ENCODE data around the gene CHST2. TPM values are rescaled to one million over a fixed set of nuclear protein-coding genes. Genes with fewer than 3 reads are reported as not detected.

The CHST2 gene
- total RNA-seq, 1 donor: 22.1 TPM

GRCh38 chr3:143089965-143090364 is 29.6 kb upstream of the CHST2 start:
- H3K9me3 ChIP-seq (ENCODE audit: low read depth, low read length): no peaks in the 10 kb centered on the region
- H3K4me1 ChIP-seq (ENCODE audit: insufficient read depth, low read length): peaks cover 1% of the 10 kb centered on the region
- no peak overlapping the region for H3K4me3 ChIP-seq (ENCODE audit: low read length)
- no peaks in the 10 kb centered on the region for H3K27me3 ChIP-seq (ENCODE audit: insufficient read depth, low read length)

- no peaks in the 10 kb centered on the region for H3K9me3 ChIP-seq (ENCODE audit: low read depth, low read length)
- no peak overlapping the region for H3K4me3 ChIP-seq (ENCODE audit: low read length)
- no peaks in the 10 kb centered on the region for H3K4me1 ChIP-seq (ENCODE audit: insufficient read depth, low read length)
- H3K27me3 ChIP-seq (ENCODE audit: insufficient read depth, low read length): no peaks in the 10 kb centered on the region
These were observed 29.1 kb upstream of the CHST2 start for GRCh38 chr3:143090486-143090885.

DNA sequence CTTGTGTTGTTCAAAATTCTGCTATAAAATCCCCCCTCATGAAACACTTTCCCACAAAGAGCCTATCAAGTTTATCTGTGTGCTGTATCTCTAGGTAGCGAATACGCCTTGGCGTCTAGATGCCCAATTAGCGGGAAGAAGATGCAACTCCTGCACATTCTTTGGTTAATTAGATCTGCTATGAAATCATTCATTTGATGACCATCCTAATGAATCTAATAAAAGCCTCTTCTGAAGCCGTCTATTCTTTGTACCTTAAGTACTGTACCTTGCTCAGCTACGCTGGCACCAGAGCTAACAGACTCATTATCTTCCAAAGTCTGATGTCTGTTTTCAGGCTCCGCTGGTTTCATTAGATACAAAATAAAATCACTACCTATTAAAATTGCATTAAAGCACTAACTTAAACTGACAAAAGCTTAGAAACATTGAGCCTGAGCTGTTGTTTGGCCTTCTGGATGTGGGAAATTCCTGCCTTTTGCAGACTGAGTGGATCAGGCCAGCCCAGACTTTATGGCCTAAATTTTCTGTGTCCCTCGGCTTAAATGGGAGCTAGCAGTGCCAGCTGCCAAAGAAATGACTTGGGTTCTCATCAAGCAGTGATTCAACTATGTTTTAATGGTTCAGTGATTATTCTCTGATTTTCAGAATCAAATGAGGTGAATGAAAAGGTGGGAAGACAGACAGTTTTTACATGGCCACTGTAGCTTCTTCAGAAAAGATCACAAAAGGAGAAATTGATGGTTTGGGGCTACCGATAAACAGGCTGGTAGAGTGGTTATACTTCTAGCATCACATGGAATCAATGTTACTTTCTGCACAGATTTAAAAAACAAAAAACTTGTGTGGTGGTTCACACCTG is 28.4 kb upstream of the CHST2 start:
- no peak overlapping the region for H3K4me3 ChIP-seq (ENCODE audit: low read length)
- no peaks in the 10 kb centered on the region for H3K4me1 ChIP-seq (ENCODE audit: insufficient read depth, low read length)
- no peaks in the 10 kb centered on the region for H3K9me3 ChIP-seq (ENCODE audit: low read depth, low read length)
- H3K27me3 ChIP-seq (ENCODE audit: insufficient read depth, low read length): no peaks in the 10 kb centered on the region

DNA sequence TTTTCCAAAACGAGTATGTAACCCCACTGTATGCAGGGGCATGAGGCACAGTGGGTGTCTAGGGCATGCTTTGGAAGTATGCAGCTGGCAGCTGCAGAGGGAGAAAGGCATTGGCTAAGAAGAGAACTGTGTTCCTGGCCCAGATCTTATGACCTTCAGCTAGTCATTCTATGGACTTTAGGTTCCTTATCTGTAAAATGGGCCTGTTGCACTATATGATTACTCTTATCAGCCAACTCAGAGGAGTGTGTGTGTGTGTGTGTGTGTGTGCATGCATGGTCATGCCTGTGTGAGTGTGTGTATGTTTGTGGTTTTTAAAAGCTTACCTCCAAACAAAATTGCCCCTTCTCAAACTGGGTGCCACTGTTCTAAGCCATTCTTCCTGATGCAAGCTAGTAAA is 27.4 kb upstream of the CHST2 start:
- Histone ChIP-seq H3K4me3 (ENCODE audit: low read length) (no peak overlapping the region), H3K27me3 (ENCODE audit: insufficient read depth, low read length) (no peaks in the 10 kb centered on the region), H3K4me1 (ENCODE audit: insufficient read depth, low read length) (no peaks in the 10 kb centered on the region), H3K9me3 (ENCODE audit: low read depth, low read length) (no peaks in the 10 kb centered on the region)

DNA sequence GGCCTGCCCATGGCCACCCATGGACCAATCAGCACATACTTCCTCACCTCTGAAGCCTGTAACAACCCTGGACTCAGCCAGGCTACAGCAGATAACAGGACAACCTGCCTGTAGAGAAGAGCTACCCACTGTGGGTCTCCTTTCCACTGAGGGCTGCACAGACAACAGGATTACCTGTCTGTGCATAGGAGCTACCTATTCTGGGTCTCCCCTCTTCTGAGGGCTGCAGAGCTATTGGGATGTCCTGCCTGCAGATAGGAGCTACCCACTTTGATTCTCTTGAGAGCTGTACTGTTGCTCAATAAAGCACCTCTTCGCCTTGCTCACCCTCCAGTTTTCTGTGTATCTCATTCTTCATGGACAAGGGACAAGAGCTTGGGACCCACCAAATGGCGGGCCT is 23.8 kb upstream of the CHST2 start:
- H3K4me1 ChIP-seq (ENCODE audit: insufficient read depth, low read length): no peaks in the 10 kb centered on the region
- no peaks in the 10 kb centered on the region for H3K9me3 ChIP-seq (ENCODE audit: low read depth, low read length)

GRCh38 chr3:143098032-143098764 is 21.4 kb upstream of the CHST2 start:
- Histone ChIP-seq H3K4me3 (ENCODE audit: low read length) (no peak overlapping the region), H3K4me1 (ENCODE audit: insufficient read depth, low read length) (no peaks in the 10 kb centered on the region), H3K27me3 (ENCODE audit: insufficient read depth, low read length) (peaks cover 2% of the 10 kb centered on the region), H3K9me3 (ENCODE audit: low read depth, low read length) (no peaks in the 10 kb centered on the region)

More for the DNA sequence above, 23.8 kb upstream of the CHST2 start:
- H3K4me3 ChIP-seq (ENCODE audit: low read length): no peak overlapping the region
- H3K27me3 ChIP-seq (ENCODE audit: insufficient read depth, low read length): no peaks in the 10 kb centered on the region

- Histone ChIP-seq H3K4me1 (ENCODE audit: insufficient read depth, low read length) (no peaks in the 10 kb centered on the region), H3K4me3 (ENCODE audit: low read length) (no peak overlapping the region), H3K27me3 (ENCODE audit: insufficient read depth, low read length) (peaks cover 2% of the 10 kb centered on the region), H3K9me3 (ENCODE audit: low read depth, low read length) (peaks cover under 1% of the 10 kb centered on the region)
These were observed 20.4 kb upstream of the CHST2 start for GRCh38 chr3:143099210-143099609.

DNA sequence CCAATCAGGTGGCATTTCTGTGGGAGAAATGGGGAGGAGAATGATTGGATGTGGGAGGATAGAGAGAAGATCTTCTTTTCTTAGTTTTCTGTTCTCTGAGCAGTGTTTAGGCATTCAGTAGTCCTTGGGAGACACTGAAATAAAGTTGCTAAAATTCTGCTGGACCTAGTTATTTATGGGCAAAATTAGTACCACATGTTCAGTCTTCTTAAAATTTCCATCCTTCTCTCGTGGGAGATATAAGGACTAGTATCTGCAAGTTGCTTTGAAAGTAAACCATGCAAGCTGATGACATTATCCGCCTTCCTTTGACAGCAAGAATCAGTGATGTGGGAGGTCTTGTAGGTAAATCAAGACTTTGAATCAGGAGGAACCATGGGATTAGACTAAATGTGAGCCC is 19.9 kb upstream of the CHST2 start:
- Histone ChIP-seq H3K4me3 (ENCODE audit: low read length) (no peak overlapping the region), H3K4me1 (ENCODE audit: insufficient read depth, low read length) (no peaks in the 10 kb centered on the region), H3K9me3 (ENCODE audit: low read depth, low read length) (peaks cover 5% of the 10 kb centered on the region), H3K27me3 (ENCODE audit: insufficient read depth, low read length) (peaks cover 2% of the 10 kb centered on the region)

GRCh38 chr3:143100451-143100850 is 19.1 kb upstream of the CHST2 start:
- H3K9me3 ChIP-seq (ENCODE audit: low read depth, low read length): peaks cover 13% of the 10 kb centered on the region
- H3K4me3 ChIP-seq (ENCODE audit: low read length): no peak overlapping the region

GRCh38 chr3:143101792-143102381 is 17.7 kb upstream of the CHST2 start:
- H3K4me1 ChIP-seq (ENCODE audit: insufficient read depth, low read length): no peaks in the 10 kb centered on the region
- H3K4me3 ChIP-seq (ENCODE audit: low read length): no peak overlapping the region
- H3K9me3 ChIP-seq (ENCODE audit: low read depth, low read length): peaks cover 20% of the 10 kb centered on the region
- peaks cover 2% of the 10 kb centered on the region for H3K27me3 ChIP-seq (ENCODE audit: insufficient read depth, low read length)

More at GRCh38 chr3:143100451-143100850, 19.1 kb upstream of the CHST2 start:
- Histone ChIP-seq H3K4me1 (ENCODE audit: insufficient read depth, low read length) (no peaks in the 10 kb centered on the region), H3K27me3 (ENCODE audit: insufficient read depth, low read length) (peaks cover 2% of the 10 kb centered on the region)

- Histone ChIP-seq H3K4me1 (ENCODE audit: insufficient read depth, low read length) (no peaks in the 10 kb centered on the region), H3K9me3 (ENCODE audit: low read depth, low read length) (peaks cover 20% of the 10 kb centered on the region), H3K4me3 (ENCODE audit: low read length) (no peak overlapping the region), H3K27me3 (ENCODE audit: insufficient read depth, low read length) (peaks cover 2% of the 10 kb centered on the region)
These were observed 15.9 kb upstream of the CHST2 start for GRCh38 chr3:143103652-143104051.

GRCh38 chr3:143105170-143105569 is 14.4 kb upstream of the CHST2 start:
- Histone ChIP-seq H3K27me3 (ENCODE audit: insufficient read depth, low read length) (peaks cover 2% of the 10 kb centered on the region), H3K9me3 (ENCODE audit: low read depth, low read length) (peaks cover 20% of the 10 kb centered on the region), H3K4me1 (ENCODE audit: insufficient read depth, low read length) (no peaks in the 10 kb centered on the region), H3K4me3 (ENCODE audit: low read length) (no peak overlapping the region)

DNA sequence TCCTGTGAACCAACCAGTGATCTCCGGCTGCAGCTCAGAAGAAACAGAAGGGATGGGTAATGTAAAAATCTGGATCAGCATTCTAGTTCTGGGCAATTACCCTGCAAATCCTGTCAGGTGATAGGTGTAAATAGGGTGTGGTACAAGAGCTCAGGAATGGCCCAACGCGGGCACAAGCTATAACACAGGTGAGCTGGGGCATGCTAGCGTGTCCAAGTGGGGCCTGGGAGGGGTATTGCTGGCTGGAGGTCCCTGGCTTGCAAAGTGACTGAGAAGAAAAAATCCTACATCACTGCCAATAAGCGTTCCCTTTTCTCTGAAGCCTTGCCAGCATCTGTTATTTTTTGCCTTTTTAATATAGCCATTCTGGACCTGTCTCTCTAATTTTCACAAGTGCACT is 9.7 kb upstream of the CHST2 start:
- Histone ChIP-seq H3K27me3 (ENCODE audit: insufficient read depth, low read length) (no peaks in the 10 kb centered on the region), H3K4me3 (ENCODE audit: low read length) (no peak overlapping the region), H3K9me3 (ENCODE audit: low read depth, low read length) (peaks cover 14% of the 10 kb centered on the region), H3K4me1 (ENCODE audit: insufficient read depth, low read length) (no peaks in the 10 kb centered on the region)

DNA sequence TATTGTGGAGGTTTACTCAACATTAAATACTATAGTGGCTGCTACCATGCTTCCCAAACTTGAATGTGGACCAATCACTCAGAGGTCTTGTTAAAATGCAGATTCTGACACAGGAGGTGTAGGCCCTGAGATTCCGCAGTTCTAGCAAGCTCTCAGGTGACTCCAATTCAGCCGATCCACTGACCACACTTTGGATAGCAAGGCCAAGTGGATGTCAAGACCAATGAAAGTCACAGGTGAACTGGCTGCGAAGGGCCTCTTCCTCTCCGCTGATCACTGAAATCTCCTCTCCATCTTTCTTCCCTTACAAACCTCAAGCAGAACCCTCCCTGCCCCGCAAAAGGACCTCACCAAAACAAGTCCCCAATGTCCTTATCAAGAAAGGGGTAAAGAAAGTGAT is 9.2 kb upstream of the CHST2 start:
- Histone ChIP-seq H3K4me3 (ENCODE audit: low read length) (no peak overlapping the region), H3K4me1 (ENCODE audit: insufficient read depth, low read length) (no peaks in the 10 kb centered on the region), H3K27me3 (ENCODE audit: insufficient read depth, low read length) (no peaks in the 10 kb centered on the region), H3K9me3 (ENCODE audit: low read depth, low read length) (peaks cover 8% of the 10 kb centered on the region)

DNA sequence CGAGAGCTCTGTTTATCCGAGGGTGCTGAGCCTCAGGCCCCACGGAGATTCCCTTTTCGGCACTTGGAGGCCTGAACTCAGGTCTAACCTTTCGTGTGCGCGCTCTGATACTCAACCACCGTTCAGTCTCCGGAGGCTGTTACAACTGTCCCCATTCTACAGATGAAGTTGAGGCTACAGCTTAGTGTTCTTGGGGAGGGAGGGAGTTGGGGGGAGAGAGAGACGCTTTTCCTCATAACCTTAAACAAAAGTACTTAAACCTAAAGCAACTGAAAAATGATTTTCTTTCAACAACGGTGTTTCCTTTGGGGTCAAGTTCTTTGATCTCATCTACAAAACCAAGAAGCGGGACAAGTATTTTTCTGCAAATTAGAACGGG is 952 bp upstream of the CHST2 start:
- H3K4me1 ChIP-seq (ENCODE audit: insufficient read depth, low read length): peaks cover 34% of the 10 kb centered on the region
- no peaks in the 10 kb centered on the region for H3K9me3 ChIP-seq (ENCODE audit: low read depth, low read length)
- peak overlapping the region; percentile 78 for H3K4me3 ChIP-seq (ENCODE audit: low read length)
- H3K27me3 ChIP-seq (ENCODE audit: insufficient read depth, low read length): peaks cover 5% of the 10 kb centered on the region
